K562 (cell line): ENCODE data around the gene RNF217. TPM values are rescaled to one million over a fixed set of nuclear protein-coding genes. Genes with fewer than 3 reads are reported as not detected.
A peak's percentile ranks its signal among the peaks of the same experiment; 100 is the strongest.
"Not testable (repeated sequence)": the region's sequence is repeated elsewhere in the genome, so short reads cannot be mapped to it uniquely, and the experiment has no call there.

Experiments used
- ATF1 ChIP-seq, 2 experiments: fragments of 450-650 bp in 1 of 2; IDR thresholded peaks; 2 replicates each; pipeline ENCODE4 v1.6.1; 2016; ENCODE audit warnings: missing compliant biosample characterization in 1 of 2, missing genetic modification characterization in 1 of 2
- BRD9 ChIP-seq: fragments of 450-650 bp; IDR thresholded peaks from 2 replicates; pipeline ENCODE4 v1.6.1; 2018; ENCODE audit warnings: low read depth; ENCODE audit not compliant: partially characterized antibody
- CXXC5 ChIP-seq: fragments of 250-450 bp; sonication (Bioruptor Pico); IDR thresholded peaks from 2 replicates; pipeline ENCODE4 v1.8.0; 2022; ENCODE audit warnings: inconsistent platforms, mild to moderate bottlenecking, moderate library complexity
- DPF2 ChIP-seq: fragments of 450-650 bp; IDR thresholded peaks from 2 replicates; pipeline ENCODE4 v1.6.1; 2016
- GATA2 ChIP-seq: sonication (generic); formaldehyde crosslinking; IDR thresholded peaks from 2 replicates; pipeline ENCODE4 v1.4.0; 2020; ENCODE audit warnings: mild to moderate bottlenecking, missing genetic modification reagents
- HDAC3 ChIP-seq: fragments of 450-650 bp; IDR thresholded peaks from 2 replicates; pipeline ENCODE4 v1.6.1; 2018; ENCODE audit warnings: borderline replicate concordance, mild to moderate bottlenecking, moderate library complexity; ENCODE audit not compliant: partially characterized antibody
- JUND ChIP-seq, 2 experiments: IDR thresholded peaks; 2 replicates in 1 of 2; 3 replicates in 1 of 2; pipeline ENCODE4 v1.6.1; 2011; ENCODE audit warnings: borderline replicate concordance in 2 of 2, low read depth in 2 of 2, low read length in 2 of 2, improper control_type of control experiment in 1 of 2, missing biosample characterization in 1 of 2, missing genetic modification characterization in 1 of 2, missing genetic modification reagents in 1 of 2
- KHSRP ChIP-seq: fragments of 450-650 bp; IDR thresholded peaks from 2 replicates; pipeline ENCODE4 v1.6.1; 2017
- MNT ChIP-seq, 2 experiments: fragments of 450-650 bp; conservative IDR thresholded peaks; 2 replicates each; pipeline ENCODE4 v1.6.1; 2017; ENCODE audit warnings: mild to moderate bottlenecking in 2 of 2, moderate library complexity in 2 of 2
- MTA2 ChIP-seq: fragments of 450-650 bp; IDR thresholded peaks from 2 replicates; pipeline ENCODE4 v1.6.1; 2016; ENCODE audit warnings: low read depth
- NFE2 ChIP-seq: IDR thresholded peaks from 2 replicates; pipeline ENCODE4 v1.6.1; 2014; ENCODE audit warnings: antibody characterized with exemption, low read depth
- POLR2A ChIP-seq: fragments of 450-650 bp; conservative IDR thresholded peaks from 2 replicates; pipeline ENCODE4 v1.6.1; 2016
- POLR2AphosphoS5 ChIP-seq: IDR thresholded peaks from 2 replicates; pipeline ENCODE4 v1.6.1; 2011; ENCODE audit warnings: mild to moderate bottlenecking, low read depth, low read length, moderate library complexity; ENCODE audit not compliant: control insufficient read depth, insufficient read depth
- STAT5A ChIP-seq: IDR thresholded peaks from 2 replicates; pipeline ENCODE4 v1.6.1; 2012; ENCODE audit warnings: low read length, inconsistent platforms, borderline replicate concordance
- TBL1XR1 ChIP-seq, 2 experiments: IDR thresholded peaks; 2 replicates each; pipeline ENCODE4 v1.6.1; 2012; ENCODE audit warnings: improper control_type of control experiment in 2 of 2, low read length in 2 of 2, mild to moderate bottlenecking in 1 of 2
- polyA plus RNA-seq, 8 experiments: library from polyadenylated mRNA; depleted of rRNA in 4 of 8; stranded (reverse) in 5 of 8; unstranded in 3 of 8; fragments of >200 nt; fragmentation: Nextera tagmentation in 2 of 8; fragmentation: Illumina TruSeq in 1 of 8; extraction: Ambion mirVana in 2 of 8; extraction: Trizol in 1 of 8; gene quantifications; 2 replicates each; pipeline versions ENCODE4 v1.2.1 to v1.2.3, GENCODE V29; 2011 to 2014; ENCODE audit warnings: inconsistent platforms in 1 of 8, missing spikeins in 1 of 8
- total RNA-seq, 7 experiments: library from RNA; depleted of rRNA in 6 of 7; stranded (reverse); fragments of >200 nt in 6 of 7; fragmentation: Illumina TruSeq in 2 of 7; extraction: Trizol in 2 of 7; gene quantifications; 2 replicates each; pipeline versions ENCODE4 v1.2.1 to v1.2.3, GENCODE V29; 2011 to 2021; ENCODE audit warnings: low replicate concordance in 1 of 7
- TF ChIP-seq, protein P1 (sequence below): IDR thresholded peaks from 2 replicates; pipeline ENCODE4 v1.6.1; 2012; ENCODE audit warnings: low read depth, low read length, improper control_type of control experiment, borderline replicate concordance
- TF ChIP-seq, protein P2 (sequence below), 2 experiments: fragments of 450-650 bp; formaldehyde crosslinking in 1 of 2; IDR thresholded peaks; 2 replicates each; pipeline versions ENCODE4 v1.4.0 to v1.6.1; 2014 to 2020; ENCODE audit warnings: mild to moderate bottlenecking in 2 of 2, borderline replicate concordance in 1 of 2, low read depth in 1 of 2

The RNF217 gene
- total and polyA plus RNA-seq, 9 of the 15 experiments (the other 6 are each of a cell fraction or from before 2014, with no cell fraction given): 2.9 to 25.6 (median 12.0) TPM

- TF ChIP-seq POLR2AphosphoS5 (peak; percentile 50; the same call in 1 of the 2 replicates), CXXC5 (CRISPR knock-in tag) (peak; percentile 39; the same call in 1 of the 2 replicates), MNT (conservative IDR thresholded peaks at IDR 0.05) (peak; percentile 52 to 75), TBL1XR1 (IDR thresholded peaks at IDR 0.05; ENCODE audit: low read length in 2 of 2) (peak in 1 of 2 experiments; percentile 54; a peak in 1 of 4 replicates), HDAC3 (peak; percentile 64), DPF2 (peak; percentile 93), MTA2 (peak; percentile 65), NFE2 (peak; percentile 51; the same call in 1 of the 2 replicates), JUND (IDR thresholded peaks at IDR 0.05; ENCODE audit: borderline replicate concordance, low read depth, low read length) (peak; percentile 91), JUND (tag; IDR thresholded peaks at IDR 0.05; ENCODE audit: borderline replicate concordance, low read depth, low read length) (peak; percentile 87), STAT5A (peak; percentile 67), GATA2 (CRISPR knock-in tag) (peak; percentile 66), ATF1 (tag; IDR thresholded peaks at IDR 0.05) (0 out of 2 replicates have a peak, but pooled peaks have one; percentile 20), BRD9 (peak; percentile 14), KHSRP (0 out of 2 replicates have a peak, but pooled peaks have one; percentile 23), POLR2A (0 out of 2 replicates have a peak, but pooled peaks have one; percentile 7)
- TF ChIP-seq, protein P1, sequence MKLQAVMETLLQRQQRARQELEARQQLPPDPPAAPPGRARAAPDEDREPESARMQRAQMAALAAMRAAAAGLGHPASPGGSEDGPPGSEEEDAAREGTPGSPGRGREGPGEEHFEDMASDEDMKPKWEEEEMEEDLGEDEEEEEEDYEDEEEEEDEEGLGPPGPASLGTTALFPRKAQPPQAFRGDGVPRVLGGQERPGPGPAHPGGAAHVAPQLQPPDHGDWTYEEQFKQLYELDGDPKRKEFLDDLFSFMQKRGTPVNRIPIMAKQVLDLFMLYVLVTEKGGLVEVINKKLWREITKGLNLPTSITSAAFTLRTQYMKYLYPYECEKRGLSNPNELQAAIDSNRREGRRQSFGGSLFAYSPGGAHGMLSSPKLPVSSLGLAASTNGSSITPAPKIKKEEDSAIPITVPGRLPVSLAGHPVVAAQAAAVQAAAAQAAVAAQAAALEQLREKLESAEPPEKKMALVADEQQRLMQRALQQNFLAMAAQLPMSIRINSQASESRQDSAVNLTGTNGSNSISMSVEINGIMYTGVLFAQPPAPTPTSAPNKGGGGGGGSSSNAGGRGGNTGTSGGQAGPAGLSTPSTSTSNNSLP: peak; percentile 44; the same call in 1 of the 2 replicates
- TF ChIP-seq, protein P2, sequence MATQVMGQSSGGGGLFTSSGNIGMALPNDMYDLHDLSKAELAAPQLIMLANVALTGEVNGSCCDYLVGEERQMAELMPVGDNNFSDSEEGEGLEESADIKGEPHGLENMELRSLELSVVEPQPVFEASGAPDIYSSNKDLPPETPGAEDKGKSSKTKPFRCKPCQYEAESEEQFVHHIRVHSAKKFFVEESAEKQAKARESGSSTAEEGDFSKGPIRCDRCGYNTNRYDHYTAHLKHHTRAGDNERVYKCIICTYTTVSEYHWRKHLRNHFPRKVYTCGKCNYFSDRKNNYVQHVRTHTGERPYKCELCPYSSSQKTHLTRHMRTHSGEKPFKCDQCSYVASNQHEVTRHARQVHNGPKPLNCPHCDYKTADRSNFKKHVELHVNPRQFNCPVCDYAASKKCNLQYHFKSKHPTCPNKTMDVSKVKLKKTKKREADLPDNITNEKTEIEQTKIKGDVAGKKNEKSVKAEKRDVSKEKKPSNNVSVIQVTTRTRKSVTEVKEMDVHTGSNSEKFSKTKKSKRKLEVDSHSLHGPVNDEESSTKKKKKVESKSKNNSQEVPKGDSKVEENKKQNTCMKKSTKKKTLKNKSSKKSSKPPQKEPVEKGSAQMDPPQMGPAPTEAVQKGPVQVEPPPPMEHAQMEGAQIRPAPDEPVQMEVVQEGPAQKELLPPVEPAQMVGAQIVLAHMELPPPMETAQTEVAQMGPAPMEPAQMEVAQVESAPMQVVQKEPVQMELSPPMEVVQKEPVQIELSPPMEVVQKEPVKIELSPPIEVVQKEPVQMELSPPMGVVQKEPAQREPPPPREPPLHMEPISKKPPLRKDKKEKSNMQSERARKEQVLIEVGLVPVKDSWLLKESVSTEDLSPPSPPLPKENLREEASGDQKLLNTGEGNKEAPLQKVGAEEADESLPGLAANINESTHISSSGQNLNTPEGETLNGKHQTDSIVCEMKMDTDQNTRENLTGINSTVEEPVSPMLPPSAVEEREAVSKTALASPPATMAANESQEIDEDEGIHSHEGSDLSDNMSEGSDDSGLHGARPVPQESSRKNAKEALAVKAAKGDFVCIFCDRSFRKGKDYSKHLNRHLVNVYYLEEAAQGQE (IDR thresholded peaks at IDR 0.05; ENCODE audit: borderline replicate concordance): 0 out of 2 replicates have a peak, but pooled peaks have one; percentile 19
- TF ChIP-seq, protein P2 (CRISPR knock-in tag; IDR thresholded peaks at IDR 0.05; ENCODE audit: low read depth): not testable (repeated sequence)
- not testable (repeated sequence) for TF ChIP-seq ATF1 (CRISPR knock-in tag; IDR thresholded peaks at IDR 0.05)
Measured at GRCh38 chr6:124965424-124965850, 3.2 kb downstream of the RNF217 start (continued).
